ENCODE results near the gene FLYWCH1. TPM values are rescaled to one million over a fixed set of nuclear protein-coding genes. Genes with fewer than 3 reads are reported as not detected.

Gene FLYWCH1
- total and polyA plus RNA-seq, 2 of the 8 experiments (the other 6 are each of a cell fraction or from before 2014, with no cell fraction given), result 12.4 to 23.5 TPM

DNA sequence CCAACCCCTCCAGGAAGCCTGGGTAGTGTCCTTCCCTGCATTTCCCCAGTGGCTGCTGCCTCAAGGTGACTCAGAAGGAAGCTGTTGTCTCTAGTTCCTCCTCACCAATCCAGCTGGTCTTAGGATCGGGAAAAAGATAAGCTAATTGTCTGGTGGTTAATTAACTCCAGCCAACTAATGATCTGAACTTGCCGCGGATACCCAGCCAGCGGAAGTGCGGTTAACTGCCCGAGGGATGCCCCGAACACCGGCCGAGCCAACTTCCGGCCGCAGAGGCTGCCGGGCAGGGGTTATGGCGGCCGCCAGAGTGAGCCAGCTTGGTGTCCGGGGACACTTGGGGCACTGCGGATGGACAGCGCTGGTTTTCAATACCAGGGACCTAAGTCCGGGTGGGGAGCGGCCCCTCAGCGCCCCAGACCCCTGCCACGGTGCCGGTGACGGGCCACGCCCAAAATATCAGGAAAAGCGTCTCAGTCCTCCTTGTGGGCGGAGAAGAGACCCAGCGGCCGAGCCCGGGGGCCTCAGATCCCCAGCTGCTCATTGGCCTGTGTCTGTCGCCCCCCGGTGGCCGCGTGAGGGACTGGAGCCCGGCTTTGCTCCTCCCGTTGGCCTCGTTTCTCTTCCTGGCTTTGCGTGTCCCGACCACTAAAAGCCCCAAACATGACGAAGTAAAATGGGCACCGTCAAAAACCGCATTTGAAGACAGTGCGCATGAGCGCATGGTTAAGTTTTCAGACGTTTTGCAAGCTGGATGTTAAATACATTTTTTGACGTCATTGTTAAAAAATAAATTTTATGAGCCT, 43.5 kb upstream of the FLYWCH1 start (continued):
- TF ChIP-seq ASH2L (IDR thresholded peaks at IDR 0.05; ENCODE audit: low read length), result peak; percentile 63
- no peak for TF ChIP-seq SRF (IDR thresholded peaks at IDR 0.05; ENCODE audit: low read depth, low read length)

Data from H1 (cell line).